ENCODE data around the gene CD300A.

DNA sequence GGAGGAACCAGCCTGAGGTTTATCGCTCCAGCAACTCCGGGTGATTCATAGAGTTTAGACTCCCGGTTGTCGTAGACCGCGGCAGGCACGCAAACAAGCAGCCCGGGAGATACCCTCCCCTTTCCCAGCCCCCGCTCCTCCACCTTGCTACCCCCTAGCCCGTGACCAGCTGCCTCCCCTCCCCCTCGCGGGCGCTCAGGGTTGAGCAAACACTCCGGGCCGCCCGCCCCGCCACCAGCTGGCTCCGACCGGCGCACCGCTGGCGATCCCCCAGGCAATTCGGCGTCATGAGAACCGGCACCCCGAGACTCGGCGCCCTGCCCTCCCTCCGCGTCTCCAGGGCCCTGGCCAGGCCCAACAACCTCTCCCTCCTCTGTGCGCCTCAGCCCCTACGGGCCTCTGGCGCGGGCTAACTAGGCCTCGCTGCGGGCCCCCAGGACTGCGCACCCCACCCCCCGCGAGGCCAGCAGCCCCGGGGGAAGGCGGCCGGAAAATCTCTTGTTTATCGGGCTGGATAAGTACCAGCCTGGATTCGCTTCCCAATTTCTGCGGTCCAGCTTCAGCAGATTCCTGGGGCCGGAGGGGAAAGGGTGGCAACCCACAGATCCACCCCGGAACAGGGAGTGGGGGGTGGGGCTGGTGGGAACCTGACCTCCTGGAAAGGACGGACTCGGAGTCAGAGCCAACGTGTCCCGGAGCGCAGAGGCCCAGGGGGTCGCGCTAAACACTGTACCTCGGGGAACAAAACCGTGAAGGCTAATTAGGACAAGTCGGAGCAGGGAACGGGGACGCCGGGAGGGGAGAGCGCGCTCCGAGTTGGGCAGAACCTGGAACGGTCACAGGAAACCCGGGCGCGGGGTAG is 35.5 kb upstream of the CD300A start:
- no peak for TF ChIP-seq YY1 (IDR thresholded peaks at IDR 0.05; ENCODE audit: insufficient read depth, insufficient read length)
- no peak for TF ChIP-seq ZNF274 (IDR thresholded peaks at IDR 0.05; ENCODE audit: low read depth, low read length)
